ENCODE measurements around the gene GGA2. TPM values are rescaled to one million over a fixed set of nuclear protein-coding genes. Genes with fewer than 3 reads are reported as not detected.
A peak's percentile ranks its signal among the peaks of the same experiment; 100 is the strongest.

The GGA2 gene
- total and polyA plus RNA-seq, 2 donors (not counting 1 experiment from before 2014, with no cell fraction given), result 19.5 to 29.6 TPM

DNA sequence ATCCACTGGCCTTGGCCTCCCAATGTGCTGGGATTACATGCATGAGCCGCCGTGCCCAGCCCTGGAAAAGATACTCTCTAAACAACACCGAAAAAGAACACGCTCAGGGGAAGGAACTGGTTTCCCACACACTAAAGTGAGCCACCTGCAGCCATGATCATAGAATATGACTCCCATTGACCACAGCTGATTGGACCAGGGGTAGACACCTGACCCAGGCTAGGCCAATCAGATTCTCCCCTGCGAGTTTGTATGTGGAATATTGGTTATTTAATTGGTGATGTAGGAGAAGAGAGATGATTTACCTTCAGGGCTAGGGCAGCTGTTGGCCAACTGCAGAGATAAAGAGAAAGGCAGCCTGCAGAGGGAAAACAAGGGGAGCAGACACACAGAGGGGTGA lies 9.0 kb upstream of the GGA2 start:
- peaks cover 8% of the 10 kb centered on the region for H3K36me3 ChIP-seq (ENCODE audit: control insufficient read depth, insufficient read depth, low read length)
- no peak for TF ChIP-seq EZH2 (IDR thresholded peaks at IDR 0.05; ENCODE audit: low read length, missing control alignments)
- no peak for TF ChIP-seq CTCF (conservative IDR thresholded peaks at IDR 0.05 in 1 of 2, IDR thresholded peaks at IDR 0.05 in 1 of 2; ENCODE audit: low read depth in 1 of 2, low read length in 2 of 2)
- no peaks in the 10 kb centered on the region for H3K27me3 ChIP-seq (ENCODE audit: control insufficient read depth, insufficient read depth, low read length)
- no peak overlapping the region for H3K4me2 ChIP-seq (ENCODE audit: extremely low read depth, insufficient read depth, low read length)
- H3K9me3 ChIP-seq (ENCODE audit: control insufficient read depth, insufficient read depth, low read depth, low read length), result no peaks in the 10 kb centered on the region
- H3K9ac ChIP-seq (ENCODE audit: insufficient read depth, low read length), result no peak overlapping the region
- H4K20me1 ChIP-seq (ENCODE audit: control insufficient read depth, extremely low read depth, insufficient read depth, low read length), result no peaks in the 10 kb centered on the region
- no peaks in the 10 kb centered on the region for H3K4me1 ChIP-seq (ENCODE audit: control insufficient read depth, extremely low read depth, insufficient read depth, low read length)
- H2AFZ ChIP-seq (ENCODE audit: low read length), result no peak overlapping the region
- H3K27ac ChIP-seq (ENCODE audit: insufficient read depth, low read length), result no peak overlapping the region
- H3K4me3 ChIP-seq (replicated peaks in 1 of 4; ENCODE audit: control extremely low read depth in 1 of 4, insufficient read depth in 1 of 4, low read depth in 3 of 4, low read length in 4 of 4), result no peak overlapping the region
- no peak for DNase-seq (ENCODE audit: low read depth in 2 of 2)
- no peaks in the 10 kb centered on the region for H3K79me2 ChIP-seq (ENCODE audit: control insufficient read depth, insufficient read depth, low read length)

GRCh38 chr16:23518435-23518891 lies 8.2 kb upstream of the GGA2 start:
- Histone ChIP-seq H3K9ac (ENCODE audit: insufficient read depth, low read length) (no peak overlapping the region), H3K27ac (ENCODE audit: insufficient read depth, low read length) (no peak overlapping the region), H3K4me2 (ENCODE audit: extremely low read depth, insufficient read depth, low read length) (no peak overlapping the region), H3K79me2 (ENCODE audit: control insufficient read depth, insufficient read depth, low read length) (no peaks in the 10 kb centered on the region), H4K20me1 (ENCODE audit: control insufficient read depth, extremely low read depth, insufficient read depth, low read length) (no peaks in the 10 kb centered on the region), H3K36me3 (ENCODE audit: control insufficient read depth, insufficient read depth, low read length) (peaks cover 4% of the 10 kb centered on the region), H2AFZ (ENCODE audit: low read length) (no peak overlapping the region), H3K4me1 (ENCODE audit: control insufficient read depth, extremely low read depth, insufficient read depth, low read length) (no peaks in the 10 kb centered on the region), H3K4me3 (replicated peaks in 1 of 4; ENCODE audit: control extremely low read depth in 1 of 4, insufficient read depth in 1 of 4, low read depth in 3 of 4, low read length in 4 of 4) (no peak overlapping the region), H3K9me3 (ENCODE audit: control insufficient read depth, insufficient read depth, low read depth, low read length) (no peaks in the 10 kb centered on the region), H3K27me3 (ENCODE audit: control insufficient read depth, insufficient read depth, low read length) (no peaks in the 10 kb centered on the region)
- no peak for TF ChIP-seq CTCF (conservative IDR thresholded peaks at IDR 0.05 in 1 of 2, IDR thresholded peaks at IDR 0.05 in 1 of 2; ENCODE audit: low read depth in 1 of 2, low read length in 2 of 2)
- TF ChIP-seq EZH2 (IDR thresholded peaks at IDR 0.05; ENCODE audit: low read length, missing control alignments), result no peak
- peak in 1 of 2 donors; percentile 51 for DNase-seq (ENCODE audit: low read depth in 2 of 2)

DNA sequence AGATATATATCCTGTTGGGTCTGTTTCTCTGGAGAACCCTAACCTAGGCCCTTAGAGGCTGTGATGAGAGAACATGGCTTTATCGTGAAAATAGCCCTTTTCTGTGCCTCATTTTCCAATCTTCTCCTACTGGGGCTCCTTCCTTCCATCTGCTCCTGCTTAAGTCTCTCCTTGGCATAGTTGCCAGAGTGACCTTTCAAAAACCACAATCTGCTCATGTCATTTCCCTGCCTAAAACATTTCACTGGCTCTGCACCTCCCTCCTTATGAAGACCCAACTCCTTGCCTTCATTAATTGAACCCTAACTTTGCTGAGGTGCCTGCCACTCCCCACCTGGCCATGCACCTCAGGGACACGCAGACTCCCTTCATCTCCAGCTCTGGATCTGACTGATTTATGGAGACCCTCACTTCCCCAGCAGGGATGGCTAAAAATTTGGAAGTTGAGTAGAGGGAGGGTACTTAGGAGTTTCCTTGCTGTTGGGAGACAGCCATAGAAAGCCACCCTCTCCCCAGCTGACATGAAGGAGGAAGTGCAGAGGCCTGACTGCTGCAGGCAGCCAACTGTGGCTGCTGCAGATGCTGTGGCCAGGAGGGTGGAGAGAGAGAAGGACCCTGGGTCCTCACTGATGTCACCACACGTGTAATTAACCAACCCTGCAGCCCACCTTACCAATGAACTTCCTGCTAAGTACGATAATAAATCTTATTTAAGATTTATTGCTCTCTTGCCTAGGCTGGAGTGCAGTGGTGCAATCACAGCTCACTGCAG lies 6.3 kb upstream of the GGA2 start:
- Histone ChIP-seq H3K79me2 (ENCODE audit: control insufficient read depth, insufficient read depth, low read length) (no peaks in the 10 kb centered on the region), H4K20me1 (ENCODE audit: control insufficient read depth, extremely low read depth, insufficient read depth, low read length) (no peaks in the 10 kb centered on the region), H3K4me3 (replicated peaks in 1 of 4; ENCODE audit: control extremely low read depth in 1 of 4, insufficient read depth in 1 of 4, low read depth in 3 of 4, low read length in 4 of 4) (no peak overlapping the region), H3K27ac (ENCODE audit: insufficient read depth, low read length) (no peak overlapping the region), H3K4me2 (ENCODE audit: extremely low read depth, insufficient read depth, low read length) (no peak overlapping the region), H3K4me1 (ENCODE audit: control insufficient read depth, extremely low read depth, insufficient read depth, low read length) (no peaks in the 10 kb centered on the region), H2AFZ (ENCODE audit: low read length) (no peak overlapping the region), H3K9ac (ENCODE audit: insufficient read depth, low read length) (no peak overlapping the region), H3K36me3 (ENCODE audit: control insufficient read depth, insufficient read depth, low read length) (peaks cover 2% of the 10 kb centered on the region), H3K27me3 (ENCODE audit: control insufficient read depth, insufficient read depth, low read length) (no peaks in the 10 kb centered on the region), H3K9me3 (ENCODE audit: control insufficient read depth, insufficient read depth, low read depth, low read length) (no peaks in the 10 kb centered on the region)
- DNase-seq (ENCODE audit: low read depth in 2 of 2), result no peak
- TF ChIP-seq EZH2 (IDR thresholded peaks at IDR 0.05; ENCODE audit: low read length, missing control alignments) (no peak), CTCF (conservative IDR thresholded peaks at IDR 0.05 in 1 of 2, IDR thresholded peaks at IDR 0.05 in 1 of 2; ENCODE audit: low read depth in 1 of 2, low read length in 2 of 2) (no peak)
